CD4-positive, alpha-beta T cell treated with Interleukin-12 subunit alpha and Interleukin-12 subunit beta, for 1 hour (primary cell): ENCODE data around the gene PRKCH.
A peak's percentile ranks its signal among the peaks of the same experiment; 100 is the strongest.

ENCODE experiments used
- DNase-seq: peaks from one replicate; pipeline ENCODE4 v3.0.0-alpha.2; 2020

Gene PRKCH

GRCh38 chr14:61341275-61342206 is 20.2 kb downstream of the PRKCH start:
- peak; percentile 42 for DNase-seq

GRCh38 chr14:61342486-61342885 is 21.1 kb downstream of the PRKCH start:
- peak; percentile 88 for DNase-seq

- no peak for DNase-seq
Measured at GRCh38 chr14:61342932-61343331, 21.6 kb downstream of the PRKCH start.

GRCh38 chr14:61343471-61343870 is 22.1 kb downstream of the PRKCH start:
- DNase-seq, result no peak

- DNase-seq, result peak; percentile 60
Measured at GRCh38 chr14:61343991-61344405, 22.6 kb downstream of the PRKCH start.

- peak; percentile 30 for DNase-seq
Measured at GRCh38 chr14:61344437-61345150, 23.2 kb downstream of the PRKCH start.

- no peak for DNase-seq
Measured at GRCh38 chr14:61345151-61345482, 23.7 kb downstream of the PRKCH start.

GRCh38 chr14:61346221-61346620 is 24.8 kb downstream of the PRKCH start:
- no peak for DNase-seq

- DNase-seq, result no peak
Measured at GRCh38 chr14:61346793-61347192, 25.4 kb downstream of the PRKCH start.

- peak; percentile 36 for DNase-seq
Measured at GRCh38 chr14:61347826-61348443, 26.6 kb downstream of the PRKCH start.

GRCh38 chr14:61350427-61351270 is 29.3 kb downstream of the PRKCH start:
- DNase-seq, result peak; percentile 44

GRCh38 chr14:61351477-61351876 is 30.1 kb downstream of the PRKCH start:
- no peak for DNase-seq

GRCh38 chr14:61355892-61356325 is 34.5 kb downstream of the PRKCH start:
- no peak for DNase-seq

GRCh38 chr14:61357123-61357522 is 35.7 kb downstream of the PRKCH start:
- no peak for DNase-seq

GRCh38 chr14:61358554-61359226 is 37.3 kb downstream of the PRKCH start:
- no peak for DNase-seq

- DNase-seq, result peak; percentile 22
Measured at GRCh38 chr14:61360796-61361525, 39.6 kb downstream of the PRKCH start.

- no peak for DNase-seq
Measured at GRCh38 chr14:61362072-61362750, 40.8 kb downstream of the PRKCH start.

GRCh38 chr14:61364243-61364642 is 42.9 kb downstream of the PRKCH start:
- no peak for DNase-seq

- no peak for DNase-seq
Measured at GRCh38 chr14:61365667-61366212, 44.4 kb downstream of the PRKCH start.

- no peak for DNase-seq
Measured at GRCh38 chr14:61368114-61368710, 46.8 kb downstream of the PRKCH start.
